C4-2B (cell line): ENCODE results near the gene ZNF169.
"Not testable (repeated sequence)": the region's sequence is repeated elsewhere in the genome, so short reads cannot be mapped to it uniquely, and the experiment has no call there.

Experiments used
- H3K27ac ChIP-seq: fragments of 450-650 bp; 2 replicates; pipeline ENCODE4 v1.5.1; 2017
- ZFX ChIP-seq: fragments of 450-650 bp; IDR thresholded peaks from 2 replicates; pipeline ENCODE4 v1.6.1; 2017
- TF ChIP-seq, protein P1 (sequence below): fragments of 450-650 bp; conservative IDR thresholded peaks from 2 replicates; pipeline ENCODE4 v1.5.1; 2017; ENCODE audit warnings: mild to moderate bottlenecking

ZNF169 gene

GRCh38 chr9:94259077-94259862, at the start of gene ZNF169:
Gene ZNF169, plus strand, starts transcription at chr9:94259298. Its CDS starts 19,515 bp downstream, at chr9:94278813.
- H3K27ac ChIP-seq: peak within 1 kb of the TSS; percentile 73
- TF ChIP-seq, protein P1, sequence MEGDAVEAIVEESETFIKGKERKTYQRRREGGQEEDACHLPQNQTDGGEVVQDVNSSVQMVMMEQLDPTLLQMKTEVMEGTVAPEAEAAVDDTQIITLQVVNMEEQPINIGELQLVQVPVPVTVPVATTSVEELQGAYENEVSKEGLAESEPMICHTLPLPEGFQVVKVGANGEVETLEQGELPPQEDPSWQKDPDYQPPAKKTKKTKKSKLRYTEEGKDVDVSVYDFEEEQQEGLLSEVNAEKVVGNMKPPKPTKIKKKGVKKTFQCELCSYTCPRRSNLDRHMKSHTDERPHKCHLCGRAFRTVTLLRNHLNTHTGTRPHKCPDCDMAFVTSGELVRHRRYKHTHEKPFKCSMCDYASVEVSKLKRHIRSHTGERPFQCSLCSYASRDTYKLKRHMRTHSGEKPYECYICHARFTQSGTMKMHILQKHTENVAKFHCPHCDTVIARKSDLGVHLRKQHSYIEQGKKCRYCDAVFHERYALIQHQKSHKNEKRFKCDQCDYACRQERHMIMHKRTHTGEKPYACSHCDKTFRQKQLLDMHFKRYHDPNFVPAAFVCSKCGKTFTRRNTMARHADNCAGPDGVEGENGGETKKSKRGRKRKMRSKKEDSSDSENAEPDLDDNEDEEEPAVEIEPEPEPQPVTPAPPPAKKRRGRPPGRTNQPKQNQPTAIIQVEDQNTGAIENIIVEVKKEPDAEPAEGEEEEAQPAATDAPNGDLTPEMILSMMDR: no peak
- TF ChIP-seq ZFX: no peak

- no peak overlapping the region for H3K27ac ChIP-seq
Measured at GRCh38 chr9:94210616-94211603, 48.2 kb upstream of the ZNF169 start.

DNA sequence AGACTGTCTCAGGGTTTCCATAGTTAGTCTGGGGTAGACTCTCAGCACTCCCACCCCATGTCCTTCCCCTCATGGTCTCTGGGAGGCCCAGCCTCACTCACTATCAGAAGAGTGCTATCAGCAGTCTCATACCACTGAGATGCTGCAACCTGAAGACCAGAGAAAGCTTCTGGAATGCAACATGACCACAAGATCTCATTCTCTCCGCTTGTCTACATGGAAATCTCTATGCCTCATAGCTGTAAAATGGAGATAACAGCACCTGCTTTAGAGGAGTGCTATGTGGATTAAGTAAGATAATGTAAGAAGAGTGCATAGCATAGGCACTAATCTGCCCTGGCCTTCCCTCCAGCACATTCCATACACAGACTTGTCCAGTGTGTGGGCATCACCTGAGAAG, 47.0 kb upstream of the ZNF169 start:
- TF ChIP-seq ZFX: no peak
- TF ChIP-seq, protein P1: no peak
- no peak overlapping the region for H3K27ac ChIP-seq

More at GRCh38 chr9:94210616-94211603, 48.2 kb upstream of the ZNF169 start:
- TF ChIP-seq, protein P1: no peak

GRCh38 chr9:94212531-94212930, 46.6 kb upstream of the ZNF169 start:
- TF ChIP-seq, protein P1: no peak
- no peak for TF ChIP-seq ZFX
- no peak overlapping the region for H3K27ac ChIP-seq

- TF ChIP-seq ZFX: no peak
- TF ChIP-seq, protein P1: peak; percentile 92
- no peak overlapping the region for H3K27ac ChIP-seq
Measured at GRCh38 chr9:94213511-94214124, 45.5 kb upstream of the ZNF169 start.

DNA sequence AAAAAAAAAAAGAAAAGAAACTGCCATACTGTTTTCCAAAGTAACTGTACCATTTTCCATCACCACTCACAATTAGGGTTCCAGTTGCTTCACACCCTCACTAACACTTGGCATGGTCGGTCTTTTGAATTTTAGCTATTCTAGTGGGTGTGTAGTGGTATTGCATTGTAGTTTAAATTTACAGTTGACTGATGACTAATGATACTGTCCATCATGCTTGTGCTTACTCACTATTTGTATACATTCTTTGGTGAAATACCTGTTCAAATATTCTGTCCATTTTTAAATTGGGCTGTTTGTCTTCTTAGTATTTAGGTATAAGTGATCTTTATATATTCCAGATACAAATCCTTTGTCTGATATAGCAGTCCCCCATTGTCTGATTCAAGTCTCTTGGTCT, 36.2 kb upstream of the ZNF169 start:
- no peak overlapping the region for H3K27ac ChIP-seq
- TF ChIP-seq ZFX: no peak

GRCh38 chr9:94225413-94225812, 33.7 kb upstream of the ZNF169 start:
- H3K27ac ChIP-seq: not testable (repeated sequence)

- H3K27ac ChIP-seq: no peak overlapping the region
- TF ChIP-seq, protein P1: no peak
- no peak for TF ChIP-seq ZFX
Measured at GRCh38 chr9:94228616-94229015, 30.5 kb upstream of the ZNF169 start.
